Pancreas (tissue), 10 donors: ENCODE measurements around the gene DNAJA1. TPM values are rescaled to one million over a fixed set of nuclear protein-coding genes. Genes with fewer than 3 reads are reported as not detected.
"Not testable (repeated sequence)": the region's sequence is repeated elsewhere in the genome, so short reads cannot be mapped to it uniquely, and the experiment has no call there.

ENCODE experiments used
- ATAC-seq, 4 donors: fragments of 200-7000 bp; cut with Tn5 transposase; one replicate each; pipeline versions ENCODE4 v1.8.0 to v1.9.1; 2020; ENCODE audit warnings: mild to moderate bottlenecking in 4 of 4, moderate library complexity in 4 of 4
- DNase-seq, 6 donors: peaks; one replicate each; pipeline ENCODE4 v3.0.0-alpha.2; 2020
- FAIRE-seq: peaks from 2 replicates; lab custom pipeline; 2012; peaks lifted over from hg19 to GRCh38; lab: Jason Lieb, UNC
- H3K27ac ChIP-seq, 4 donors: fragments of 200-600 bp; sonication (generic); 1 replicate in 3 of 4; 2 replicates in 1 of 4; pipeline versions ENCODE4 v1.5.0 to v1.8.0; 2020
- H3K27me3 ChIP-seq, 4 donors: fragments of 200-600 bp; one replicate each; pipeline ENCODE4 v1.8.0; 2021
- H3K36me3 ChIP-seq, 3 donors: fragments of 200-600 bp; sonication (generic) in 1 of 3; one replicate each; pipeline versions ENCODE4 v1.5.0 to v1.8.0; 2020 to 2021
- H3K4me1 ChIP-seq, 3 donors: fragments of 200-600 bp; one replicate each; pipeline ENCODE4 v1.8.0; 2021
- H3K4me3 ChIP-seq, 4 donors: fragments of 200-600 bp; sonication (generic) in 2 of 4; one replicate each; pipeline versions ENCODE4 v1.5.0 to v1.8.0; 2020 to 2021
- H3K9me3 ChIP-seq, 4 donors: fragments of 200-600 bp; one replicate each; pipeline ENCODE4 v1.8.0; 2021
- CTCF ChIP-seq, 4 donors: fragments of 200-600 bp; sonication (generic) in 3 of 4; IDR thresholded peaks; one replicate each; pipeline versions ENCODE4 v1.5.0 to v1.8.0; 2021; ENCODE audit warnings: antibody characterized with exemption in 4 of 4
- WGBS, 2 donors: extraction: QIAGEN DNeasy Blood & Tissue Kit; methylation state at CpG; one replicate each; pipeline ENCODE4 v1.1.7; 2013; 5-methylcytosine and 5-hydroxymethylcytosine counted together
- intact Hi-C, 3 donors: fragments of 100-400 bp; cut with DNase I; formaldehyde crosslinking; loops; one replicate each; pipeline versions ENCODE4 v1.11.1 to v1.14.2; 2022
- polyA plus RNA-seq, 2 donors: library from polyadenylated mRNA; stranded (reverse); fragments of 200-250 nt; gene quantifications; one replicate each; pipeline ENCODE4 v1.2.3, GENCODE V29; 2013
- total RNA-seq, 6 donors: library from RNA; stranded (reverse); fragmentation: NEBNext Ultra II Directional in 4 of 6; extraction: Animal tissue kit (Norgen Biotek cat#: 25700) in 4 of 6; gene quantifications; one replicate each; pipeline versions ENCODE4 v1.2.1 to v1.2.4, GENCODE V29; 2021 to 2023
- donor health status: healthy with polysubstance abuse.
- donor health status: DM: no; HTN: no; CAD: no; lungs with moderate emphysema.
- donor health status: DM: no; HTN: no; CAD: no.
- donor health status: control.
- donor health status: control.
- donor health status: Bipolar disorder and iron deficiency.
- donor health status: DM: yes; HTN: yes; CAD: no.
- donor health status: DM: no; HTN: no; CAD: no.
- donor health status: DM: no; HTN: no; CAD: no.
- donor health status: DM: yes; HTN: yes; CAD: no.

DNAJA1 gene
- total and polyA plus RNA-seq, 8 donors: 21.2 to 65.5 (median 34.4) TPM

- Histone ChIP-seq H3K4me3 (no peak overlapping the region), H3K36me3 (no peaks in the 10 kb centered on the region), H3K27ac (no peak overlapping the region), H3K27me3 (no peaks in the 10 kb centered on the region), H3K4me1 (peaks cover 0 to 3% (median 0%) of the 10 kb centered on the region in 3 donors), H3K9me3 (no peaks in the 10 kb centered on the region)
- TF ChIP-seq CTCF (IDR thresholded peaks at IDR 0.05): no peak
- 47 to 57% methylated on average over 8 of the region's 8 CpGs for WGBS, 2 donors
- ATAC-seq (peak in 1 of 4 donors; percentile 23), DNase-seq (no peak), FAIRE-seq (no peak)
- intact Hi-C loops: loop anchor here in 2 of 3 donors (5.0 to 10.0 kb wide), 3 partner anchors 92 to 145 kb away; no protein-coding TSS in a partner anchor
These were observed 57.7 kb downstream of the DNAJA1 start for GRCh38 chr9:33082538-33083326.

- not testable (repeated sequence) for H3K36me3 ChIP-seq, FAIRE-seq, DNase-seq, H3K9me3 ChIP-seq, H3K27me3 ChIP-seq, H3K4me3 ChIP-seq, H3K27ac ChIP-seq, H3K4me1 ChIP-seq, ATAC-seq
- 72 to 84% methylated on average over 9 of the region's 9 CpGs for WGBS, 2 donors
- intact Hi-C loops: loop anchor here in 1 of 3 donors (10.0 kb wide), 1 partner anchor 89 kb away; no protein-coding TSS in a partner anchor
These were observed 60.6 kb downstream of the DNAJA1 start for GRCh38 chr9:33085672-33086071.

Other genes starting within 250 kb of the DNAJA1 start
- gene TMEM215, start 241.7 kb upstream of the DNAJA1 start, total RNA-seq: under 1 TPM in 1 of 6 donors, not detected in 5; 0.09 TPM
- not detected for gene TMEM215, start 241.7 kb upstream of the DNAJA1 start, polyA plus RNA-seq
- gene APTX, start 23.6 kb upstream of the DNAJA1 start, total RNA-seq: 10 to 100 TPM in 5 of 6 donors, 1 to 10 TPM in 1; 8.2 to 13.1 (median 11.8) TPM
- gene APTX, start 23.6 kb upstream of the DNAJA1 start, polyA plus RNA-seq: 10 to 100 TPM; 20.9 to 23.9 TPM
- 10 to 100 TPM in 1 of 6 donors, 1 to 10 TPM in 5; 4.5 to 10.3 (median 7.0) TPM for gene SMU1, start 51.4 kb downstream of the DNAJA1 start, total RNA-seq
- 1 to 10 TPM; 3.5 to 6.5 TPM for gene SMU1, start 51.4 kb downstream of the DNAJA1 start, polyA plus RNA-seq
- 10 to 100 TPM; 16.1 to 54.2 (median 33.7) TPM for gene B4GALT1, start 142.1 kb downstream of the DNAJA1 start, total RNA-seq
- 10 to 100 TPM in 1 of 2 donors, 1 to 10 TPM in 1; 9.7 to 15.5 TPM for gene B4GALT1, start 142.1 kb downstream of the DNAJA1 start, polyA plus RNA-seq
- 1 to 10 TPM in 1 of 6 donors, not detected in 5; 1.4 TPM for gene SPINK4, start 214.9 kb downstream of the DNAJA1 start, total RNA-seq
- 1 to 10 TPM; 1.5 to 9.2 TPM for gene SPINK4, start 214.9 kb downstream of the DNAJA1 start, polyA plus RNA-seq
- gene BAG1, start 239.4 kb downstream of the DNAJA1 start, total RNA-seq: 10 to 100 TPM; 48.5 to 99.6 (median 53.3) TPM
- 10 to 100 TPM; 38.2 to 67.7 TPM for gene BAG1, start 239.4 kb downstream of the DNAJA1 start, polyA plus RNA-seq
- 10 to 100 TPM; 14.1 to 29.3 (median 16.8) TPM for gene CHMP5, start 239.8 kb downstream of the DNAJA1 start, total RNA-seq
- gene CHMP5, start 239.8 kb downstream of the DNAJA1 start, polyA plus RNA-seq: 10 to 100 TPM; 19.0 to 39.2 TPM